HG02943 (cell line): ENCODE measurements around the gene PIGU.
"Not testable (repeated sequence)": the region's sequence is repeated elsewhere in the genome, so short reads cannot be mapped to it uniquely, and the experiment has no call there.

Experiments used
- ATAC-seq: cut with Tn5 transposase; IDR thresholded peaks from one replicate; pipeline ENCODE4 v1.9.1; 2021; ENCODE audit warnings: mild to moderate bottlenecking, low read depth, moderate library complexity; ENCODE audit not compliant: unreplicated experiment

Gene PIGU

DNA sequence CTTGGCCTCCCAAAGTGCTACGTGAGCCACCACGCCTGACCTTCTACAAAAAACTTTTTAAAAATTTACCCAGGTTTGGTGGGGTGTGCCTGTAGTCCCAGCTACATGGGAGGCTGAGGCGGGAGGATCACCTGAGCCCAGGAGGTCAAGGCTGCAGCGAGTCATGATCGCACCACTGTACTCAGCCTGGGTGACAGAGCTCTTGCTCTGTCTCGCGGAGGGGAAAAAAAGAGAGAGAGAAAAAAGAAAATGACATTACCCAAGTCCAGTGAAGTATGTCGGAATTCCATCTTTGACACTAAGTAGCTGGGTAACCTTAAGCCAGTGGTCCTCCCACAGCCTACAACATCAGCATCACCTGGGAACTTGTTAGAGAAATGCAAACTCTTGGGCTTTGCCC is 137.1 kb downstream of the PIGU start:
- no peak for ATAC-seq

DNA sequence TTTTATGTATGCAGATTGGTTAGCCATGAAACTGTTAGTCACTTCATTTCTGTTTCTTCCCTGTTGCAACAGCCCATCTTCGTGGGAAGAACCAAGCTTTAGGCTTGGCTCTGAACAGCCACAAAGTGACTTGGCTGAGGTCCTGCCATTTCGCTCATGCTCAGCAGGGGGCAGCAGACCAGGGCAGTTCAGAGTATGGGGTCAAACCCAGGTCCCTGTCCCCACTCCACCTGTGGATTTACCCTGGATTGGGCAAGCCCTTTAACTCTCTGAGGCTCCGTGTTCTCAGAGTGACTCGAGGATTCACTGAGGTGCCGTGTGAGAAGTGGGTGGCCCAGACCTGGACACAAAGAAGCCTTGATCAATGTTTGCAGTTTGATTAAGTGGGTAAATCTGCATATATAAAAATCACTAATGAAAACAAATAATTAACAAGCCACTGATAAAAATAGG is 138.2 kb downstream of the PIGU start:
- no peak for ATAC-seq

GRCh38 chr20:34537651-34538050 is 139.2 kb downstream of the PIGU start:
- ATAC-seq, result no peak

DNA sequence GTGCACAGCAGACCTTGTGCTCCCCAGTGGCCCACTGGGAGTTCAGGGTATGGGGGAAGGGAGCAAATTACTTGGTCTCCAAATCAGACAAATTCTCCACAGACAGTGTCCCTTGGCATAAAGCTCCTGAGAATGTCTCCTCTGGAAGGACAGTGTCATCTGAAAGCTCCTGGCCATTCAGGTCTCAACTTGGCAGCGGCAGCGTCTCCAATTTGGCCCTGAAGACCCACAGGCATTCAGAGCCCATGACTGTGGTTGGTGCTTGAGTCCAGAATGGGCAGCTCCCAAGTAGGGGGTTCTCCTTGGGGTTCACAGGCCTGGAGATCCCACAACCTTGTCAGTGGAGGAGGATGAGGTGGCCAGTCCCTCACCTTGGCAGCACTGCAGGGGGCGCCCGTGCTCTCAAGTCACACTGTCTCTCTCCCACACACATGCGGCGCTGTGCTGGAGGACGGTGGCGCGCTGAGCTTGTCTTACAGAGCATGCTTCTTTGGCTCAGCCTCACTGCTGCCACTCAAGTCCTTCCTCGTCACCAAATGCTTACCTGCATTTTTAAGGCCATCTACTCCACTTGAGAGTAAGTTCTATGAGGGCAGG is 140.0 kb downstream of the PIGU start:
- ATAC-seq, result no peak

GRCh38 chr20:34535857-34536256 is 141.0 kb downstream of the PIGU start:
- ATAC-seq, result no peak

DNA sequence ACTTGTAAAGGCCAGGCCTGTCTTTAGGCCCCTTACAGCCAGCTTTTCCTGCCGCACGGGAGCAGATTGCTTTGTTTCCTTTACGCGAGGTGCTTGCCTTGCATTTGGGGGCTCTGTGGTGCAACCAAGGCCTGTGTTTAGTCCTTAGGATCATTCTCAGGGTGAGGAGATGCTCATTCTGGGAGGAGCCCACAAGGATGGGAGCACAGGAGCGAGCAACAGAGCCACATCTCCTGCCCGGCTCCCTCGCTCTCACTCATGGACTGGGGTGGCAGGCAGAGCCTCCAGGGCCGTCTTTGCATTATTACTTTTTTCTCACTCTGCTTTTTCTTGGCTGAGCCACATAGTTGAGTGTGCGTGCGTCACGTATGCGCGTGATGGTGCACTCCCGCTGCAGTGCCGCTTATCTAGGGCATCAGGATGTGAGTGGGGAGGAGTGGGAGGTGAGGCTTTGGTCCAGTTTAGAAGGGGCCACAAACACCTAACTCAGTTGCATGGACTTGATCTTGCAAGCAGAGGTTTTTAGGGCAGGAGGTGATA is 141.5 kb downstream of the PIGU start:
- ATAC-seq, result no peak

DNA sequence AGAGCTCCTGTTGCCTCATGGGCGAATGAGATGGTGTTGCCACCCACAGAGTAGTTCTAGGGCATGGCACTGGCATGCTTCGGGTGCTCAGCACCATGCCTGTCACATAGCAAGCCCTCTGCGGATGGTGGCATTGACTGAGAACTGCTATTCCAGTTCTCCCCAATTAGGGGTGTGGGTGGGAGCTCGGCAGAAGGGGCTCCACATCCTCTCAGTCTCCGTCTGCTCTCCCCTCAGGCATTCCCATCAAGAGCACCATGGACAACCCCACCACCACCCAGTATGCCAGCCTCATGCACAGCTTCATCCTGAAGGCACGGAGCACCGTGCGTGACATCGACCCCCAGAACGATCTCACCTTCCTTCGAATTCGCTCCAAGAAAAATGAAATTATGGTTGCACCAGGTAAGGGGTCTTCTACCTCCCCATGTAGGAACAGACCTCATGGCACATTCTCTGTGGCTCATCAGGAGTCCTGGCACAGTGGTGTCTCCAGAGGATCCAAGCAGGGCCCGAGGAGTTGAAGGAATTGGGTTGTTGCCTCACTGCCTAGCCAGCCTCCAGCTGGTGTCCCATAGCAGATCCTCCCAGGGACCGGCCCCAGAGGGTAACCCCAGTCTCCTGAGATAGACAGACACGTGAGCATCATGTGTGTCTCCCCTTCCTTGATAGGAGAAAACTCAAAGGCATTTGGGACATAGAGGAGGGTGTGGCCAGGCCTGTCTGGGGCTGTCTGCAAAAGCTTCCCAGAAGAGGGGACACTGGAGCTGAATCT is 142.3 kb downstream of the PIGU start:
- no peak for ATAC-seq

DNA sequence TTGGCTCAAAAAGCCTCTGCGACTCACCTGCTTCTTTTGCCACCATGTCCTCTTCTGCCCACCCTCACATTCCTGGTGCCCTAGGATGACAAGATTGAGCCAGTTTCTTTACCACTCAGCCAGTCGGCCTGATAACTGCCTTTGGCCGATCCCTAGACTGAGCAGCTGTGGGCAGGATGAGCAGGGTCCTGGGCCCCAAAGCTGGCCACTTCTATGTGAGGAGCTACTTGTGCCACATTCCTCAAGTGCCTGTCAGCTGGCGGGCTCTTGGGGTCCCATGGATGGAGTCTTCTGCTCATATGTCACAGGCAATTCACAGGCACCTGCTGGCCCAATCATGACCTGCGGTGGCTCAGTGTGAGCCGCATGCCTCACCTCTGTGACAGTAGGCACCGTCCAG is 144.1 kb downstream of the PIGU start:
- no peak for ATAC-seq

DNA sequence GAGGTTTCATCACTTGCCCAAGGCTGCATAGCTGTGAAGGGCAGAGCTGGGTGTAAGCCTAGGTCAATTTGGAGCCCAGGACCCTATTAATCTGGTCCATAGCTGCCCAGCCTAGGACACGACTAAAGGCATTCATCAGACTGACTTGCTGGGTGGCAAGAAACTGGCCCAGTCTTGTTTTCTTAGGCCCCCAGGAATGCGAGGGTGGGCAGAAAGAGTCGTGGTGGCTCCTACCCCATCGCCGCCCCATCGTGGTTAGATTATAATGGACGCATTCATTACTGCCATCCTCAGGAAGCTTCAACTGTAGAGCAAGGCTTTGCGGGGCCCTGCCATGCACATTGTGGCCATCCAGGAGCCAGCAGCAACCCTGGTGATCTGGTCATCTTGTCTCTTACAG is 144.6 kb downstream of the PIGU start:
- no peak for ATAC-seq

GRCh38 chr20:34531608-34532265 is 145.2 kb downstream of the PIGU start:
- ATAC-seq, result no peak

- no peak for ATAC-seq
These were observed 146.6 kb downstream of the PIGU start for GRCh38 chr20:34530342-34530741.

GRCh38 chr20:34529742-34530141 is 147.2 kb downstream of the PIGU start:
- ATAC-seq, result no peak

GRCh38 chr20:34528921-34529297 is 148.0 kb downstream of the PIGU start:
- no peak for ATAC-seq

DNA sequence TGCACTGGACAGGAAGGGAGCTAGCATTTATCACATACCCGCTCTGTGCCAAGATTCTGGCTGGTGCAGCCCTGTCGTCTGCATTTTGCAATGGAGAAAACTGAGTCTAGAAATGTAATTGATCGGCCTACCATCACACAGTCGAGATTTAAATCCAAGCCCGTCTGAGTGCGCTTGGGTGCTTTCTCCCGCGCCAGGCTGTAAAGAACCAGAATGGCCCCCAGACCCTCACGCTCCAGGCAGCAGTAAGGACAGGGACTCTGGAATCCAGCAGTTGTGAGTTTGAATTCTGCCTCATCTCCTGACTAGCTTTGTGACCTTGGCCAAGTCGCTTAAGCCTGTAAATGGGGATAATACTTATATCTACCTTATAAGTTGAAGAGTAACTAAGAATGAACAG is 149.9 kb downstream of the PIGU start:
- no peak for ATAC-seq

GRCh38 chr20:34526466-34526865 is 150.4 kb downstream of the PIGU start:
- ATAC-seq, result no peak

GRCh38 chr20:34525709-34526416 is 151.0 kb downstream of the PIGU start:
- no peak for ATAC-seq

DNA sequence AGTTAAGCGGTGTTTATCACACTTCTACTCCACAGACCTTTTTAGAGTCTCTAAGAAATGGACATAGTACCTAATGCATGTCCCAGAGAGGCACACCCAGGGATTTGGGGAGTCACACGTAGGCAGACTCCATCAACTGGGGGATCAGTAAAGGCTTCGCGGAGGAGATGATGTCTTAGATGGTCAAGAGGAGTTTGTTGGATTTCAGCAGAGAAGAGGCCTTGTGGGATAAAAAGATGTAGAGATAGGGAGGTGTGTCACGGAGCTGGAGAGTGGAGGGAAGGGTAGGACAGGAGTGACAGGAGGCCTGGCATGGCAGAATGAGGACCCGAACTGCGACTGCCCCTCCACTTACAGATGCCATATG is 151.6 kb downstream of the PIGU start:
- ATAC-seq, result no peak

DNA sequence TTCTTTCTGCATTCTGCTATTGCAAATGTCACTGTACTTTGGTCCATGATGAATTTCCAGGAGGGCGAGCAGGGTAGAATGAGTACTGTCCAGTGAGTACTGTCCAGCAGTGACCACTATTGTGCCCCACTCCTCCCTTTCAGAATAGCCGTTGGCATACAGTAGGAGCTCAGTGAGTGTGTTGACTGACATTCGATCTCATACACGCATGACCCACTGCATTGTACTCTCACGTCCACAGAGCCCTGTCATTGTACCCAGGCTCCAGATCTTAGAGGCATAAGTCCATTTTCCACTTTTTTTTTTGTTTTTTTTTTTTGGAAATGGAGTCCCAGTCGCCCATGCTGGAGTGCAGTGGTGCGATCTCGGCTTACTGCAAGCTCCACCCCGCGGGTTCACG is 152.5 kb downstream of the PIGU start:
- no peak for ATAC-seq

- no peak for ATAC-seq
These were observed 153.7 kb downstream of the PIGU start for GRCh38 chr20:34522969-34523871.

DNA sequence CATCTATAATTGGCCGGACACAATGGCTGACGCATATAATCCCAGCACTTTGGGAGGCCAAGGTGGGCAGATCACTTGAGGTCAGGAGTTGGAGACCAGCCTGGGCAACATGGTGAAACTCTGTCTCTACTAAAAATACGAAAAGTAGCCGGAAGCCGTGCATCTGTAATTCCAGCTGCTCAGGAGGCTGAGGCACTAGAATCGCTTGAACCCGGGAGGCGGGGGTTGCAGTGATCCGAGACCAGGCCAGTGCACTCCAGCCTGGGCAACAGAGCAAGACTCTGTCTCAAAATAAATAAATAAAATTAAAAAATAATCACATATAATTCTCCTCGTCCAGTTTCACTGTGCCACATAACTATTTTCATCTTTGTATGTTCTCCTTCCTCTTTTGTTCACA is 157.1 kb downstream of the PIGU start:
- ATAC-seq, result not testable (repeated sequence)
